Measurements from ENCODE around the gene CEP44.

GRCh38 chr4:174375422-174375821 is 91.7 kb downstream of the CEP44 start:
- no peak for TF ChIP-seq EZH2phosphoT487 (IDR thresholded peaks at IDR 0.05; ENCODE audit: insufficient read depth, low read depth)
- no peak for TF ChIP-seq EZH2 (IDR thresholded peaks at IDR 0.05; ENCODE audit: insufficient read depth, poor library complexity, severe bottlenecking)

All from GM23248 (cell line).